Fibroblast of gingiva (primary cell): ENCODE results near the gene SPTY2D1.

Source experiments
- DNase-seq: peaks from one replicate; pipeline ENCODE4 v3.0.0-alpha.2; 2011; ENCODE audit warnings: low read depth

SPTY2D1 gene

GRCh38 chr11:18563090-18563730, 70.9 kb downstream of the SPTY2D1 start:
- DNase-seq: peak; percentile 22
